CD14-positive monocyte (primary cell): ENCODE results near the gene ITPK1. TPM values are rescaled to one million over a fixed set of nuclear protein-coding genes. Genes with fewer than 3 reads are reported as not detected.

ENCODE experiments used
- DNase-seq, 3 donors: peaks; one replicate each; pipeline ENCODE4 v3.0.0-alpha.2; 2011 to 2022
- H2AFZ ChIP-seq: 2 replicates; pipeline ENCODE4 v1.6.0; 2012; ENCODE audit warnings: mild to moderate bottlenecking, low read depth, low read length, inconsistent platforms; ENCODE audit not compliant: insufficient read depth, poor library complexity, severe bottlenecking
- H3K27ac ChIP-seq, 2 donors: 1 replicate in 1 of 2; 2 replicates in 1 of 2; pipeline ENCODE4 v1.5.1; 2012 to 2013; ENCODE audit warnings: low read length in 2 of 2, control low read depth in 1 of 2, inconsistent platforms in 1 of 2, low read depth in 1 of 2, mild to moderate bottlenecking in 1 of 2
- H3K27me3 ChIP-seq, 2 donors: one replicate each; pipeline versions ENCODE4 v1.6.0 to v1.6.1; 2011 to 2013; ENCODE audit warnings: low read length in 2 of 2; ENCODE audit not compliant: control insufficient read depth in 2 of 2, insufficient read depth in 2 of 2
- H3K36me3 ChIP-seq, 2 donors: replicated peaks in 1 of 2; 1 replicate in 1 of 2; 2 replicates in 1 of 2; pipeline versions ENCODE4 v1.5.1 to v1.6.1; 2012 to 2013; ENCODE audit warnings: low read length in 2 of 2, control low read depth in 1 of 2, inconsistent platforms in 1 of 2, mild to moderate bottlenecking in 1 of 2; ENCODE audit not compliant: insufficient read depth in 2 of 2, control insufficient read depth in 1 of 2
- H3K4me1 ChIP-seq, 2 donors: 1 replicate in 1 of 2; 2 replicates in 1 of 2; pipeline versions ENCODE4 v1.5.1 to v1.6.1; 2012 to 2013; ENCODE audit warnings: low read length in 2 of 2, control low read depth in 1 of 2, inconsistent platforms in 1 of 2, mild to moderate bottlenecking in 1 of 2, moderate library complexity in 1 of 2; ENCODE audit not compliant: insufficient read depth in 2 of 2, control insufficient read depth in 1 of 2
- H3K4me2 ChIP-seq: replicated peaks from 2 replicates; pipeline ENCODE3; 2012; ENCODE audit warnings: low read length, moderate library complexity, mild to moderate bottlenecking; ENCODE audit not compliant: poor library complexity, severe bottlenecking; ENCODE audit errors: extremely low read depth
- H3K4me3 ChIP-seq, 3 experiments: fragments of 200-600 bp in 1 of 3; sonication (generic) in 1 of 3; replicated peaks in 1 of 3; 1 replicate in 2 of 3; 2 replicates in 1 of 3; pipeline ENCODE4 v1.5.1; 2011 to 2013; ENCODE audit warnings: low read length in 3 of 3, mild to moderate bottlenecking in 3 of 3, control low read depth in 2 of 3, low read depth in 2 of 3, inconsistent platforms in 1 of 3, moderate library complexity in 1 of 3
- H3K79me2 ChIP-seq: 2 replicates; pipeline ENCODE4 v1.6.0; 2012; ENCODE audit warnings: mild to moderate bottlenecking, control low read depth, inconsistent platforms, low read length, moderate library complexity; ENCODE audit not compliant: insufficient read depth
- H3K9ac ChIP-seq: 2 replicates; pipeline ENCODE4 v1.6.0; 2017; ENCODE audit warnings: low read length, mild to moderate bottlenecking; ENCODE audit not compliant: insufficient read depth, poor library complexity, severe bottlenecking
- H3K9me3 ChIP-seq, 2 donors: replicated peaks in 1 of 2; 1 replicate in 1 of 2; 2 replicates in 1 of 2; pipeline versions ENCODE4 v1.5.1 to v1.6.1; 2012 to 2013; ENCODE audit warnings: low read length in 2 of 2, control low read depth in 1 of 2; ENCODE audit not compliant: control insufficient read depth in 1 of 2, insufficient read depth in 1 of 2
- H4K20me1 ChIP-seq: 2 replicates; pipeline ENCODE4 v1.6.0; 2012; ENCODE audit warnings: mild to moderate bottlenecking, low read length, control low read depth, moderate library complexity; ENCODE audit not compliant: insufficient read depth
- H3K27ac Mint-ChIP-seq, 7 donors: one replicate each; pipeline ENCODE4 v1.8.0; 2020; ENCODE audit warnings: mild to moderate bottlenecking in 7 of 7, mixed read lengths in 7 of 7, moderate library complexity in 6 of 7, inconsistent platforms in 2 of 7
- H3K27me3 Mint-ChIP-seq, 3 donors: one replicate each; pipeline ENCODE4 v1.8.0; 2021 to 2022; ENCODE audit warnings: low read depth in 3 of 3, mild to moderate bottlenecking in 3 of 3, mixed read lengths in 3 of 3, moderate library complexity in 3 of 3, inconsistent platforms in 1 of 3
- H3K36me3 Mint-ChIP-seq, 2 donors: one replicate each; pipeline ENCODE4 v1.8.0; 2020; ENCODE audit warnings: mixed read lengths in 2 of 2, inconsistent platforms in 1 of 2, mild to moderate bottlenecking in 1 of 2
- H3K4me1 Mint-ChIP-seq: one replicate; pipeline ENCODE4 v1.8.0; 2020; ENCODE audit warnings: mild to moderate bottlenecking, mixed read lengths
- H3K4me3 Mint-ChIP-seq, 2 donors: one replicate each; pipeline ENCODE4 v1.8.0; 2020; ENCODE audit warnings: mild to moderate bottlenecking in 2 of 2, mixed read lengths in 2 of 2, moderate library complexity in 1 of 2
- H3K9me3 Mint-ChIP-seq, 7 donors: one replicate each; pipeline ENCODE4 v1.8.0; 2020 to 2022; ENCODE audit warnings: mixed read lengths in 7 of 7, mild to moderate bottlenecking in 6 of 7, moderate library complexity in 6 of 7, inconsistent platforms in 2 of 7
- WGBS: methylation state at CpG from one replicate; pipeline ENCODE4 v1.1.5; 2013; ENCODE audit warnings: missing lambda C conversion rate; ENCODE audit not compliant: insufficient coverage; 5-methylcytosine and 5-hydroxymethylcytosine counted together
- intact Hi-C, 2 donors: fragments of 100-400 bp; cut with micrococcal nuclease; formaldehyde crosslinking; loops; one replicate each; pipeline versions ENCODE4 v1.15.0 to v1.15.1; 2023
- polyA plus RNA-seq, 3 donors: library from polyadenylated mRNA; depleted of rRNA in 1 of 3; unstranded in 2 of 3; stranded (reverse) in 1 of 3; fragments of 300-500 nt in 2 of 3; fragments of >200 nt in 1 of 3; fragmentation: Illumina TruSeq in 2 of 3; gene quantifications; 1 replicate in 2 of 3; 2 replicates in 1 of 3; pipeline ENCODE4 v1.2.3, GENCODE V29; 2012 to 2021
- TF ChIP-seq, protein P1 (sequence below): fragments of 200-600 bp; IDR thresholded peaks from one replicate; pipeline ENCODE4 v1.8.0; 2022; ENCODE audit warnings: antibody characterized with exemption, mild to moderate bottlenecking

The ITPK1 gene
- polyA plus RNA-seq, 3 donors: 57.1 to 144 (median 63.0) TPM

DNA sequence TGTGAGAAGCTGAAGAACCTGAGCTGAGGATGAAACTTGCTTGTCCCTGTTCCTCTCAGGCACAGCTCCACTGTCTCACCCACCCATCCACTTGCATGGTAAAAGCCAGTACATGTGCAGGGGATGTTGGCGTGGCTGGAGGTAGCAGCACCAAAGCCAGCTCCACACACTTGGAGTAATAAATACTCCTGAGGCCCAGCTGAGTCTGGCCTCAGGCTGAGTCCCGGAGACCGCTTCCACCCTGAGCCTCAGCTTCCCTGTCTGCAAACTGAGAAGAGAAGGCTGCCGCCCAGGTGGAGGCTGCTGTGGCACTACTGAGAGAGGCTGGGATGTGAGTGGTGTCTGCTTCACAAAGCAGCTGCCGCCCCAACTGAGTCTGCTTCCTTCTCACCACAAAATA is 173.6 kb downstream of the ITPK1 start:
- DNase-seq: no peak
- Histone ChIP-seq H3K9ac (no peak overlapping the region), H3K4me1 (no peaks in the 10 kb centered on the region), H4K20me1 (peaks cover 92% of the 10 kb centered on the region), H3K9me3 (no peaks in the 10 kb centered on the region), H3K27me3 (no peaks in the 10 kb centered on the region), H3K36me3 (peaks cover 89 to 100% of the 10 kb centered on the region in 2 donors), H3K4me2 (no peak overlapping the region), H3K79me2 (no peaks in the 10 kb centered on the region), H2AFZ (no peak overlapping the region), H3K27ac (no peak overlapping the region), H3K4me3 (no peak overlapping the region)
- intact Hi-C loops: no loop called here
- Mint-ChIP-seq H3K36me3 (peaks cover 73 to 98% of the 10 kb centered on the region in 2 donors), H3K9me3 (no peaks in the 10 kb centered on the region), H3K27me3 (peaks cover 0 to 1% (median 0%) of the 10 kb centered on the region in 3 donors), H3K27ac (no peak overlapping the region), H3K4me3 (no peak overlapping the region), H3K4me1 (no peaks in the 10 kb centered on the region)
- WGBS: 100% methylated on average over 1 of the region's 5 CpGs
- TF ChIP-seq, protein P1, sequence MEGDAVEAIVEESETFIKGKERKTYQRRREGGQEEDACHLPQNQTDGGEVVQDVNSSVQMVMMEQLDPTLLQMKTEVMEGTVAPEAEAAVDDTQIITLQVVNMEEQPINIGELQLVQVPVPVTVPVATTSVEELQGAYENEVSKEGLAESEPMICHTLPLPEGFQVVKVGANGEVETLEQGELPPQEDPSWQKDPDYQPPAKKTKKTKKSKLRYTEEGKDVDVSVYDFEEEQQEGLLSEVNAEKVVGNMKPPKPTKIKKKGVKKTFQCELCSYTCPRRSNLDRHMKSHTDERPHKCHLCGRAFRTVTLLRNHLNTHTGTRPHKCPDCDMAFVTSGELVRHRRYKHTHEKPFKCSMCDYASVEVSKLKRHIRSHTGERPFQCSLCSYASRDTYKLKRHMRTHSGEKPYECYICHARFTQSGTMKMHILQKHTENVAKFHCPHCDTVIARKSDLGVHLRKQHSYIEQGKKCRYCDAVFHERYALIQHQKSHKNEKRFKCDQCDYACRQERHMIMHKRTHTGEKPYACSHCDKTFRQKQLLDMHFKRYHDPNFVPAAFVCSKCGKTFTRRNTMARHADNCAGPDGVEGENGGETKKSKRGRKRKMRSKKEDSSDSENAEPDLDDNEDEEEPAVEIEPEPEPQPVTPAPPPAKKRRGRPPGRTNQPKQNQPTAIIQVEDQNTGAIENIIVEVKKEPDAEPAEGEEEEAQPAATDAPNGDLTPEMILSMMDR: no peak

DNA sequence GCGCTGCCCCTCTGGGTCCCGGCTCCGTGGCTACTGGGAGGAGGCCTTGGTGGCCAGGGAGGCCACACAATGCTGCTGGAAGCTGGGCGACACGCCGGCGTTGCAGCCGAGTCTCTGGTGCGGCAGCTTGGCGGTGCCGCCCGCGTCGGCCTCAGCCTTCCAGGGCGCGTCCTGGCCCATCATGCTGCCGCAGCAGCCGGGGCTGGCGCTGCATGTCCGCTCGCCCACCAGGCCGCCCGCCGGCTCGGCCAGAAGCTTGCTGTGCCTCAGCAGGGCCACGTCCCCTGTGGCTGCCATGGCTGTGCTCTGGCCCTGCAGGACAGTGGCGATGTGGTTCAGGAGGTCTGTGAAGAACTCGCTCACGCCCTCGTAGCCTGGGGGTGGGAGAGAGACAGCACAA is 174.2 kb downstream of the ITPK1 start:
- Histone ChIP-seq H3K9me3 (no peaks in the 10 kb centered on the region), H3K9ac (no peak overlapping the region), H3K4me2 (no peak overlapping the region), H3K4me3 (no peak overlapping the region), H3K4me1 (no peaks in the 10 kb centered on the region), H3K27ac (no peak overlapping the region), H3K79me2 (no peaks in the 10 kb centered on the region), H3K36me3 (peaks cover 89 to 100% of the 10 kb centered on the region in 2 donors), H4K20me1 (peaks cover 88% of the 10 kb centered on the region), H3K27me3 (no peaks in the 10 kb centered on the region), H2AFZ (no peak overlapping the region)
- TF ChIP-seq, protein P1: no peak
- WGBS: 98% methylated on average over 27 of the region's 30 CpGs
- no peak overlapping the region for H3K4me3 Mint-ChIP-seq
- no peaks in the 10 kb centered on the region for H3K4me1 Mint-ChIP-seq
- H3K36me3 Mint-ChIP-seq: peaks cover 75 to 98% of the 10 kb centered on the region in 2 donors
- peaks cover 0 to 1% (median 0%) of the 10 kb centered on the region in 3 donors for H3K27me3 Mint-ChIP-seq
- no peak overlapping the region for H3K27ac Mint-ChIP-seq
- no peak for DNase-seq
- H3K9me3 Mint-ChIP-seq: no peaks in the 10 kb centered on the region
- intact Hi-C loops: no loop called here
